Left lung (tissue), 10 donors: ENCODE data around the gene MED16. TPM values are rescaled to one million over a fixed set of nuclear protein-coding genes. Genes with fewer than 3 reads are reported as not detected.

Experiments used
- ATAC-seq: fragments of 200-7000 bp; cut with Tn5 transposase; one replicate; pipeline ENCODE4 v1.9.1; 2020; ENCODE audit warnings: moderate library complexity
- DNase-seq, 4 donors: peaks; one replicate each; pipeline ENCODE4 v3.0.0-alpha.2; 2013 to 2020
- H3K27ac ChIP-seq, 2 donors: fragments of 200-600 bp; sonication (generic) in 1 of 2; one replicate each; pipeline versions ENCODE4 v1.5.0 to v1.8.0; 2020 to 2021
- H3K27me3 ChIP-seq, 2 donors: fragments of 200-600 bp; sonication (generic) in 1 of 2; one replicate each; pipeline versions ENCODE4 v1.5.0 to v1.8.0; 2020 to 2021
- H3K36me3 ChIP-seq, 2 donors: fragments of 200-600 bp; sonication (generic) in 1 of 2; one replicate each; pipeline versions ENCODE4 v1.5.0 to v1.8.0; 2020 to 2021
- H3K4me1 ChIP-seq, 2 donors: fragments of 200-600 bp; one replicate each; pipeline ENCODE4 v1.8.0; 2021
- H3K4me3 ChIP-seq, 2 donors: fragments of 200-600 bp; sonication (generic) in 1 of 2; one replicate each; pipeline versions ENCODE4 v1.5.0 to v1.8.0; 2020 to 2021; ENCODE audit warnings: mild to moderate bottlenecking in 1 of 2
- H3K9me3 ChIP-seq, 2 donors: fragments of 200-600 bp; sonication (generic) in 1 of 2; one replicate each; pipeline versions ENCODE4 v1.5.0 to v1.8.0; 2020 to 2021
- intact Hi-C, 2 donors: fragments of 100-400 bp; cut with DNase I; formaldehyde crosslinking; loops; one replicate each; pipeline versions ENCODE4 v1.11.2 to v1.14.2; 2022
- polyA plus RNA-seq, 6 donors: library from polyadenylated mRNA; unstranded; fragments of 120-200 nt; gene quantifications; one replicate each; pipeline ENCODE4 v1.2.1, GENCODE V29; 2013; ENCODE audit not compliant: insufficient read length in 6 of 6
- total RNA-seq, 2 donors: library from RNA; stranded (reverse); fragmentation: NEBNext Ultra II Directional; extraction: Animal tissue kit (Norgen Biotek cat#: 25700); gene quantifications; one replicate each; pipeline ENCODE4 v1.2.1, GENCODE V29; 2021
- TF ChIP-seq, protein P1 (sequence below), 2 donors: fragments of 200-600 bp; sonication (generic) in 1 of 2; IDR thresholded peaks; one replicate each; pipeline versions ENCODE4 v1.5.0 to v1.8.0; 2021; ENCODE audit warnings: antibody characterized with exemption in 2 of 2
- donor health status: DM: no; HTN: yes; CAD: no.
- donor health status: DM: no; HTN: no; CAD: no.

MED16 gene
- total and polyA plus RNA-seq, 8 donors: 42.4 to 61.7 (median 53.0) TPM

DNA sequence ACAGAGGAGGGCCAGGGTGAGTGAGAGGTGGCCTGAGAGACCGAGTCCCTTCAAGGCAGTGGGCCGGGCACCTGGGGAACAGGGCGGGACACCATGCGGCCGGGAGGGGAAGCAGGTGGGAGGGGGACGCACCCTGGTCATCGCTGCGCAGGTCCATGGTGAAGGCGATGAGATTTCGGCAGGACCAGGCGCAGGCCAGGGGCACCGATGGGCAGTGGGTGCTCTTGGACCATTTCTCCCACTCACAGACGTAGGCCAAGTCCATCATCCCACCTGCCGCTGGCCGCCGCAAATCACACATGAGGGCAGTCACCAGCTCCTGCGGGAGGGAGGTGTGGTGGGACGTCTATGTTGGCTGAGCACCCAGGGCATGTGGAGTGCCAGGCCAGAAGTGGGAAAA lies 2.2 kb downstream of the MED16 start:
- Histone ChIP-seq H3K9me3 (no peaks in the 10 kb centered on the region), H3K4me3 (no peak overlapping the region), H3K27me3 (no peaks in the 10 kb centered on the region), H3K27ac (no peak overlapping the region), H3K36me3 (peaks cover 0 to 50% of the 10 kb centered on the region in 2 donors), H3K4me1 (peaks cover 0 to 14% of the 10 kb centered on the region in 2 donors)
- TF ChIP-seq, protein P1, sequence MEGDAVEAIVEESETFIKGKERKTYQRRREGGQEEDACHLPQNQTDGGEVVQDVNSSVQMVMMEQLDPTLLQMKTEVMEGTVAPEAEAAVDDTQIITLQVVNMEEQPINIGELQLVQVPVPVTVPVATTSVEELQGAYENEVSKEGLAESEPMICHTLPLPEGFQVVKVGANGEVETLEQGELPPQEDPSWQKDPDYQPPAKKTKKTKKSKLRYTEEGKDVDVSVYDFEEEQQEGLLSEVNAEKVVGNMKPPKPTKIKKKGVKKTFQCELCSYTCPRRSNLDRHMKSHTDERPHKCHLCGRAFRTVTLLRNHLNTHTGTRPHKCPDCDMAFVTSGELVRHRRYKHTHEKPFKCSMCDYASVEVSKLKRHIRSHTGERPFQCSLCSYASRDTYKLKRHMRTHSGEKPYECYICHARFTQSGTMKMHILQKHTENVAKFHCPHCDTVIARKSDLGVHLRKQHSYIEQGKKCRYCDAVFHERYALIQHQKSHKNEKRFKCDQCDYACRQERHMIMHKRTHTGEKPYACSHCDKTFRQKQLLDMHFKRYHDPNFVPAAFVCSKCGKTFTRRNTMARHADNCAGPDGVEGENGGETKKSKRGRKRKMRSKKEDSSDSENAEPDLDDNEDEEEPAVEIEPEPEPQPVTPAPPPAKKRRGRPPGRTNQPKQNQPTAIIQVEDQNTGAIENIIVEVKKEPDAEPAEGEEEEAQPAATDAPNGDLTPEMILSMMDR (IDR thresholded peaks at IDR 0.05): no peak
- no peak for DNase-seq
- ATAC-seq: no peak
- intact Hi-C loops: no loop called here

DNA sequence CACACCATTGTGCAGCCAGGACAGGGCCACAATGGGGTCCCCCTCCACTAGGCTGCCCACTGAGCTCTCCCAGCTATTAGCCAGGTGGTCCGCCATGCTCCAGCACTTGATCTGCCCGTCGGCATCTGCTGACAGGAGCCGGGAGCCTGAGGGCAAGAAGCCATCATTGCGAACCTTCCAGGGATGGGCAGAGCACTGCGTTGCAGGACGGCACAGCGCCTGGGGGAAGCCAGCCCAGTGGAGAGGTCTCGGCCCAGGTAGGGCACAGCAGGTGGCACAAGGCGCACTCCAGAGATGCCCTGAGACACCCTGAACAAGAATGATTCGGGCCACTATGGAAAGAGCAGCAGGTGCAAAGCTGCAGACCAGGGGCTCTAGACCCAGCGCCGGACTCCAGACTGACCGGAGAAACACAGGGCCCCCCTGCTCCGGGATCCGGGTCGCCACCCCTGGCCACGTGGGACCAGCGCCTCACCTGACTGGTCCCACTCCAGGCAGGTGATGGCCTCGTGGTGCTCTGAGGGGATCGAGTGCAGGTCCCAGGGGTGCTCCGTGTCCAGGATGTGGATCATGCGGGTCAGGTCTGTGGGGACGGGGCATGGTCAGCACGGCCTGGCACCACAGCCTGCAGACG lies 3.2 kb downstream of the MED16 start:
- H3K4me1 ChIP-seq: peaks cover 0 to 14% of the 10 kb centered on the region in 2 donors
- H3K27ac ChIP-seq: no peak overlapping the region
- H3K27me3 ChIP-seq: no peaks in the 10 kb centered on the region
- ATAC-seq: no peak
- DNase-seq: no peak
- no peaks in the 10 kb centered on the region for H3K9me3 ChIP-seq
- peaks cover 0 to 60% of the 10 kb centered on the region in 2 donors for H3K36me3 ChIP-seq
- H3K4me3 ChIP-seq: no peak overlapping the region
- TF ChIP-seq, protein P1 (IDR thresholded peaks at IDR 0.05): no peak
- intact Hi-C loops: no loop called here

DNA sequence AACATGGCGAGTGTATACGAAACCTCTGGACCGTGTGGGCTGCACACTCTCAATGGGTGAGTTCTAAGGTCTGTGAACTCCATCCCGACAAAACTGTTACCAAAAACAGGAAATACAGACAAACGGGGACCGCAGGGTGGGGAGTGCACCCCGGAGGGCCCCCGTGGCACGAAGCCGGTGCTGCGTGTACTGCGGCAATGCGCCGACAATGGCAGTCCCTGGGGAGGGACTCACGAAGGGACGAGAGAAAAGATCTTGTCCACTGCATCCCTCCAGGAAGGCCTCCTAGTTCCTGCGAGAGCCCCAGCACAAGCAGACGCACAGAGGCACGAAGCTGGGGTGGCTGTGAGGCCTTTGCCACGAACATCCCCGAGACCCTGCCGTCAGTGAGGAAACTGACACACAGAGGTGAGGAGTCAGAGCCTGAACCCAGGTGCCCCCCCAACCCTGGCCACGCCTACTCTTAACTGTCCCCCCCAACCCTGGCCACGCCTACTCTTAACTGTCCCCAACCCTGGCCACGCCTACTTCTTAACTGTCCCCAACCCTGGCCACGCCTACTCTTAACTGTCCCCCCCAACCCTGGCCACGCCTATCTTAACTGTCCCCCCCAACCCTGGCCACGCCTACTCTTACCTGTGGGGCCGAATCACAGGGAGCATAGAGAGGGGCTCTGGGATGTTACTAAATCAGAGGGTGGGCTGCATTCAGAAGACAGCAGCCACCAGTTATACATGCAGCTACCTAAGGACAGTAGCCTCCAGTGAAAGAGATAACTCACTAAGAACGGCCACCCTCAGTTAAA lies 4.2 kb downstream of the MED16 start:
- Histone ChIP-seq H3K27me3 (no peaks in the 10 kb centered on the region), H3K36me3 (peaks cover 0 to 70% of the 10 kb centered on the region in 2 donors), H3K4me3 (no peak overlapping the region), H3K4me1 (peaks cover 0 to 10% of the 10 kb centered on the region in 2 donors), H3K27ac (no peak overlapping the region), H3K9me3 (no peaks in the 10 kb centered on the region)
- TF ChIP-seq, protein P1 (IDR thresholded peaks at IDR 0.05): no peak
- intact Hi-C loops: no loop called here
- ATAC-seq (no peak), DNase-seq (no peak)

DNA sequence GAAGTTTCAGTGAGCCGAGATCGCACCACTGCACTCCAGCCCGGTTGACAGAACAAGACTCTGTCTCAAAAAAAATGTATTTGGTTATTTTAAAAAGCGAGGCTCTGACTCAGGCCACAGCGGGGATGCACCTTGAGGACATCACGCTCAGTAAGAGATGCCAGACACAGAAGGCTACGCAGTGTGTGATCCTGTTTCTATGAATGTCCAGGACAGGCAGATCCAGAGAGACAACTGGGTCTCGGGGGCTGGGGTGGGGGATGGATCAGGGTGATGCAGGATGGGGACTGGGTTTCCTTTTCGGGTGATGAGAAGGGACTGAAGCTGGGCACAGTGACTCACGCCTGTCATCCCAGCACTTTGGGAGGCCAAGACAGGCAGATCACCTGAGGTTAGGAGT lies 5.4 kb downstream of the MED16 start:
- Histone ChIP-seq H3K36me3 (peaks cover 0 to 80% of the 10 kb centered on the region in 2 donors), H3K4me1 (peaks cover 0 to 5% of the 10 kb centered on the region in 2 donors), H3K27ac (no peak overlapping the region), H3K27me3 (no peaks in the 10 kb centered on the region), H3K9me3 (no peaks in the 10 kb centered on the region), H3K4me3 (no peak overlapping the region)
- TF ChIP-seq, protein P1 (IDR thresholded peaks at IDR 0.05): no peak
- ATAC-seq (no peak), DNase-seq (no peak)
- intact Hi-C loops: no loop called here

DNA sequence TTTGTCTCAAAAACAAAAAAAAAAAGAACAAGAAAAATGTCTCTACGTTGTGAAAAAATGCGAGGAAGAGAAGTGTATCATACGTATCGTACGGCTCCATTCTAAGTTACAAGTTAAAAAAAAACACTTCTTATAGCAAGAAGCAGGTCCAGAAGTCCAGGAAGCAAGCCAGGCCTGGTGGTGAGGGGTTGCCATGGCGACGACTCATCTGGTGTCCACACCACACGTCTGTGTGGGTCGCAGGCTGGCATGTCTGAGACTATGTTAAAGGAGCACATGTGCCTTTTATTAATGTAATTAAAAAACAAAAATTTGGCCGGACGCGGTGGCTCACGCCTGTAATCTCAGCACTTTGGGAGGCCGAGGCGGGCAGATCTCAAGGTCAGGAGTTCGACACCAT lies 5.9 kb downstream of the MED16 start:
- DNase-seq: no peak
- intact Hi-C loops: no loop called here
- TF ChIP-seq, protein P1 (IDR thresholded peaks at IDR 0.05): no peak
- H3K4me3 ChIP-seq: no peak overlapping the region
- no peak for ATAC-seq
- H3K4me1 ChIP-seq: peaks cover 0 to 3% of the 10 kb centered on the region in 2 donors
- no peak overlapping the region for H3K27ac ChIP-seq
- no peaks in the 10 kb centered on the region for H3K27me3 ChIP-seq
- H3K36me3 ChIP-seq: peaks cover 0 to 85% of the 10 kb centered on the region in 2 donors
- no peaks in the 10 kb centered on the region for H3K9me3 ChIP-seq
